GM10248 (cell line): ENCODE results near the gene JAG2.
"Not testable (repeated sequence)": the region's sequence is repeated elsewhere in the genome, so short reads cannot be mapped to it uniquely, and the experiment has no call there.

Source experiments
- CTCF ChIA-PET: fragments of 300-600 bp; sonication (Branson Sonifier 250); formaldehyde crosslinking; extraction: SDS; loops from one replicate; lab custom pipeline; 2021; ENCODE audit warnings: antibody characterized with exemption; lab: Yijun Ruan, JAX
- POLR2A ChIA-PET: fragments of 350-650 bp; sonication (Branson Sonifier 250); formaldehyde crosslinking; extraction: SDS; loops from one replicate; lab custom pipeline; 2020; ENCODE audit warnings: antibody characterized with exemption; lab: Yijun Ruan, JAX
- DNase-seq: peaks from one replicate; pipeline ENCODE4 v3.0.0; 2012; ENCODE audit errors: extremely low spot score
- TF ChIP-seq, protein P1 (sequence below): IDR thresholded peaks from 2 replicates; pipeline ENCODE4 v1.5.1; 2012; ENCODE audit warnings: mild to moderate bottlenecking, low read depth; ENCODE audit errors: extremely low read depth, missing control alignments, control extremely low read depth

Gene JAG2

DNA sequence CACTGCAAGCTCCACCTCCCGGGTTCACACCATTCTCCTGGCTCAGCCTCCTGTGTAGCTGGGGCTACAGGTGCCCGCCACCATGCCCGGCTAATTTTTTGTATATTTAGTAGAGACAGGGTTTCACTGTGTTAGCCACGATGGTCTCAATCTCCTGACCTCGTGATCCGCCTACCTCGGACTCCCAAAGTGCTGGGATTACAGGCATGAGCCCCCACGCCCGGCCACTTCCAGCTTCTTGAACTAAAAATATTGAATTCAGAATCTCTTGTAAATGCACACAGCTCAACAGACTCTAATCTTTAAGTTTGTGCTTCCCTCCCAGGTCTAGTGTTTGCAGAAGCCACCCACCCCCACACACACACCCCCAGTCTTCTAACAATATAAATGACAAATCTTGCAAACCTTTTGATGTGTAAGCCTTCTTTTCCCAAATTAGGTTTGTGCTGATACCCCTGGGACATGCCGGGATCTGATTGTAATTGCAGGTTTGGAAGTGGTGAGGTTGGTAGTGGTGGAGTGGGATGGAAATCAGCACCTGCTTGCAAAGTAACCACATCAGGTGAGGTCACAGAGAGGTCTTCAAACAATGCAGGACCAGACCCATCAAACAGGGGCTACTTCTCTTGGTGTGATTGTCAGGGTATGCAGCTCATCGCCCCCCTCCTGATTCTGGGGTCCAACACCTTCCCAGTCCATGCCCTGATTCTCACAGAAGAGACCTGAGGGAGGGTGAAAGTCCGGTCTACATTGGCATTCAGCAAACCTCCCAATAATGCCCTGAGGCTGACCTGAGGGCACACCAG lies 51.9 kb downstream of the JAG2 start:
- ChIA-PET CTCF (interaction anchor here (0.9 to 1.6 kb wide), 3 partner anchors 8 to 29 kb away, joined by 3 to 7 read pairs (median 4); no protein-coding TSS in a partner anchor), POLR2A (interaction anchor here (0.6 kb wide), 1 partner anchor 14 kb away, joined by 4 read pairs; no protein-coding TSS in a partner anchor)
- TF ChIP-seq, protein P1, sequence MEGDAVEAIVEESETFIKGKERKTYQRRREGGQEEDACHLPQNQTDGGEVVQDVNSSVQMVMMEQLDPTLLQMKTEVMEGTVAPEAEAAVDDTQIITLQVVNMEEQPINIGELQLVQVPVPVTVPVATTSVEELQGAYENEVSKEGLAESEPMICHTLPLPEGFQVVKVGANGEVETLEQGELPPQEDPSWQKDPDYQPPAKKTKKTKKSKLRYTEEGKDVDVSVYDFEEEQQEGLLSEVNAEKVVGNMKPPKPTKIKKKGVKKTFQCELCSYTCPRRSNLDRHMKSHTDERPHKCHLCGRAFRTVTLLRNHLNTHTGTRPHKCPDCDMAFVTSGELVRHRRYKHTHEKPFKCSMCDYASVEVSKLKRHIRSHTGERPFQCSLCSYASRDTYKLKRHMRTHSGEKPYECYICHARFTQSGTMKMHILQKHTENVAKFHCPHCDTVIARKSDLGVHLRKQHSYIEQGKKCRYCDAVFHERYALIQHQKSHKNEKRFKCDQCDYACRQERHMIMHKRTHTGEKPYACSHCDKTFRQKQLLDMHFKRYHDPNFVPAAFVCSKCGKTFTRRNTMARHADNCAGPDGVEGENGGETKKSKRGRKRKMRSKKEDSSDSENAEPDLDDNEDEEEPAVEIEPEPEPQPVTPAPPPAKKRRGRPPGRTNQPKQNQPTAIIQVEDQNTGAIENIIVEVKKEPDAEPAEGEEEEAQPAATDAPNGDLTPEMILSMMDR: no peak
- DNase-seq: no peak

DNA sequence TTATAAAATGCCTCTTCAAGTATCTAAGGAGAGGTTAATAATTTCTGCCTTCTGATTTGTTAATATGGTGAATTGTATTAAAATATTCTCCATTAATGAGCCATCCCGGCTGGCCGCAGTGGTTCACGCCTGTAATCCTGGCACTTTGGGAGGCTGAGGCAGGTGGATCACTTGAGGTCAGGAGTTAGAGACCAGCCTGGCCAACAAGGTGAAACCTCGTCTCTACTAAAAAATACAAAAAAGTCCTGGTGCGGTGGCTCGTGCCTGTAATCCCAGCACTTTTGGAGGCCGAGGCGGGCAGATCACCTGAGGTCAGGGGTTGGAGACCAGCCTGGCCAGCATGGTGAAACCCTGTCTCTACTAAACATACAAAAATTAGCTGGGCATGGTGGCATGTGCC lies 59.3 kb downstream of the JAG2 start:
- CTCF ChIA-PET, POLR2A ChIA-PET, DNase-seq: not testable (repeated sequence)

DNA sequence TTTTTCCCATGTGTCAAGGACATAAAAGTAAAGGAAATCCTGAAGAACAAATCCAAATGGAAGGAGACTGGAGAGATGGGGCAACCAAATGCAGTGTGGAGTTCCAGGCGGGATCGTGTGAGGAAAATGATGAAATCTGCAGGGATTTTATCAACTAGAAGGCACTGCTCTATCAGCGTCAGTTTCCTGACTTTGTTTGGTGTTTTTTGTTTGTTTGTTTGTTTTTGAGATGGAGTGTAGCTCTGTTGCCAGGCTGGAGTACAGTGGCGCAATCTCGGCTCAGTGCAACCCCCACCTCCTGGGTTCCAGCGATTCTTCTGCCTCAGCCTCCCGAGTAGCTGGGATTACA lies 60.1 kb downstream of the JAG2 start:
- ChIA-PET CTCF (interaction anchor here (1.2 kb wide), 1 partner anchor 22 kb away, joined by 4 read pairs; no protein-coding TSS in a partner anchor), POLR2A (no interaction called here)
- DNase-seq: no peak
- TF ChIP-seq, protein P1: no peak

DNA sequence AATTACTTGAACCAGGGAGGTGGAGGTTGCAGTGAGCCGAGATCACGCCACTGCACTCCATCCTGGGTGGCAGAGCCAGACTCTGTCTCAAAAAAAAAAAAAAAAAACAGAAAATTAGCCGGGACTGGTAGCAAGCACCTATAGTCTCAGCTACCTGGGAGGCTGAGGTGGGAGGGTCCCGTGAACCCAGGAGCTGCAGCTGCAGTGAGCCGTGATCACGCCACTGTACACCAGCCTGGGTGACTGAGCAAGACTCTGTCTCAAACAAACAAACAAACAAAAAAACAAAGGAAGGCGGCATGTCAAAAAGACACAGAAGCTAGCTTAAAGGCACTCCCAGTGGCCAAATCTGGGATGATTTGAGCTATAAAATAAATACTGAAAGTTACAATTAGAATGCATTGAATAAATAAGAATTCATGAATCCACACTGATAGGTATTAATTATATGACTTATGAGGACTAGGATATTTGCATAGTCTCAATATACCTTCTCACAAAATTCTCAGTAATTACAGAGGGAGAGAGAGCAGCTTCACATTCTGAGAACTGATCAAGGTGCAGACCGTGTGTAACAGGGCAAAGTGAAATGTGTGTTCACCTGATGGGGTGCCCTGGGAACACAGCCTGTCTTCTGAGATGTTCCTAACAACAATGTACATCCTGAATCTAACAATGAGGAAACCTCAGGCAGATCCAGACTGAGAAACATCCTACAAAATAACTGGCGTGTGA lies 60.6 kb downstream of the JAG2 start:
- TF ChIP-seq, protein P1: no peak
- DNase-seq: no peak
- POLR2A ChIA-PET: no interaction called here
- CTCF ChIA-PET: interaction anchor here (0.8 to 1.2 kb wide), 3 partner anchors 16 to 21 kb away, joined by 3 to 4 read pairs (median 3); no protein-coding TSS in a partner anchor

DNA sequence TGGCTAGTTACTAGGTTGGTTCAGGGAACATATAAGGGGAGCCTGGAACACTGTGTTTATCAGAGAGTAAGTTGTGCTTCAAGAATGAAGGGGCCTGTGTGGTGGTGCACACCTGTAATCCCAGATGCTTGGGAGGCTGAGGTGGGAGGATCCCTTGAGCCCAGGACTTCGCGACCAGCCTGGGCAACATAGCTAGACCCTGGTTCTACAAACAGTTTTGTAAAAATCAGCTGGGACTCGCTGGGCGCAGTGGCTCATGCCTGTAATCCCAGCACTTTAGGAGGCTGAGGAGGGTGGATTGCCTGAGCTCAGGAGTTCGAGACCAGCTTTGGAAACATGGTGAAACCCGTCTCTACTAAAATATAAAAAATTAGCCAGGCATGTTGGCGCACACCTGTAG lies 61.2 kb downstream of the JAG2 start:
- ChIA-PET CTCF (interaction anchor here (0.8 to 1.2 kb wide), 3 partner anchors 16 to 21 kb away, joined by 3 to 4 read pairs (median 3); no protein-coding TSS in a partner anchor), POLR2A (no interaction called here)
- TF ChIP-seq, protein P1: no peak
- DNase-seq: no peak

DNA sequence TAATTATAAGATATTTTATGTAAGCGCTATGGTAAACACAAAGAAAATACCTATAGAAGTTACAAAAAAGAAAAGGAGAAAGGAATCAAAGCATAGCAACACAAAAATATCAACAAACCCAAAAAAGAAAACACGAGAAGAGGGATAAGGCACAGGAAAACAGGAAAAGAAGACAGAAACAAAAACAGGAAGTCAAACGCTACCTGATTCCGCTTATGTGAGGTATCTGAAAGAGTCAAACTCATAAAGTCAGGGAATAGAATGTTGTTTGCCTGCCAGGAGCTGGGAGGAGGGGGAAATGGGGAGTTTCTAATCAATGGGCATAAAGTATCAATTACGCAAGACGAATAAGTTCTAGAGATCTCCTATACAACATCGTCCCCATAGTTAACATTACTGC lies 63.4 kb downstream of the JAG2 start:
- ChIA-PET POLR2A (no interaction called here), CTCF (interaction anchor here (0.8 to 1.6 kb wide), 2 partner anchors 13 to 15 kb away, joined by 3 to 5 read pairs; no protein-coding TSS in a partner anchor)
- DNase-seq: no peak
- TF ChIP-seq, protein P1: no peak
